NT2/D1 (cell line): ENCODE data around the gene CSF2.

Source experiments
- DNase-seq: peaks from one replicate; pipeline ENCODE4 v3.0.0-alpha.2; 2011; ENCODE audit warnings: low read depth, low spot score
- H3K27me3 ChIP-seq: 2 replicates; pipeline ENCODE4 v1.6.0; 2011; ENCODE audit warnings: mild to moderate bottlenecking; ENCODE audit not compliant: insufficient read length, insufficient read depth
- H3K36me3 ChIP-seq: 2 replicates; pipeline ENCODE4 v1.6.1; 2011; ENCODE audit warnings: mild to moderate bottlenecking, low read length, mixed read lengths; ENCODE audit not compliant: insufficient read depth, insufficient read length
- H3K4me1 ChIP-seq: 2 replicates; pipeline ENCODE4 v1.5.1; 2011; ENCODE audit not compliant: insufficient read depth, insufficient read length
- H3K4me3 ChIP-seq: 2 replicates; pipeline ENCODE4 v1.5.1; 2011; ENCODE audit warnings: low read depth; ENCODE audit not compliant: insufficient read length
- H3K9ac ChIP-seq: 2 replicates; pipeline ENCODE4 v1.6.0; 2011; ENCODE audit warnings: low read depth; ENCODE audit not compliant: insufficient read length
- H3K9me3 ChIP-seq: 2 replicates; pipeline ENCODE4 v1.5.1; 2011; ENCODE audit warnings: mild to moderate bottlenecking, low read length; ENCODE audit not compliant: insufficient read depth
- SUZ12 ChIP-seq: IDR thresholded peaks from 2 replicates; pipeline ENCODE4 v1.6.1; 2011; ENCODE audit not compliant: insufficient read length, insufficient read depth; ENCODE audit errors: extremely low read depth
- YY1 ChIP-seq: IDR thresholded peaks from 2 replicates; pipeline ENCODE4 v1.6.1; 2011; ENCODE audit not compliant: insufficient read length, insufficient read depth
- ZNF274 ChIP-seq: IDR thresholded peaks from 2 replicates; pipeline ENCODE4 v1.6.1; 2011; ENCODE audit warnings: mild to moderate bottlenecking, low read depth, low read length

Gene CSF2

GRCh38 chr5:132079619-132080018 is 6.0 kb downstream of the CSF2 start:
- no peaks in the 10 kb centered on the region for H3K36me3 ChIP-seq
- no peak for TF ChIP-seq SUZ12
- TF ChIP-seq ZNF274 = no peak
- no peak for TF ChIP-seq YY1
- H3K27me3 ChIP-seq = no peaks in the 10 kb centered on the region
- H3K9me3 ChIP-seq = no peaks in the 10 kb centered on the region
- no peak overlapping the region for H3K4me3 ChIP-seq
- no peak for DNase-seq
- H3K9ac ChIP-seq = no peak overlapping the region
- H3K4me1 ChIP-seq = peaks cover 2% of the 10 kb centered on the region

GRCh38 chr5:132080595-132080994 is 7.0 kb downstream of the CSF2 start:
- Histone ChIP-seq H3K9me3 (no peaks in the 10 kb centered on the region), H3K9ac (no peak overlapping the region), H3K4me1 (no peaks in the 10 kb centered on the region), H3K36me3 (no peaks in the 10 kb centered on the region), H3K27me3 (no peaks in the 10 kb centered on the region), H3K4me3 (no peak overlapping the region)
- TF ChIP-seq YY1 = no peak
- no peak for TF ChIP-seq SUZ12
- no peak for TF ChIP-seq ZNF274
- DNase-seq = no peak

- H3K4me1 ChIP-seq = no peaks in the 10 kb centered on the region
- H3K27me3 ChIP-seq = no peaks in the 10 kb centered on the region
- H3K4me3 ChIP-seq = no peak overlapping the region
- no peak for DNase-seq
- no peak overlapping the region for H3K9ac ChIP-seq
- H3K9me3 ChIP-seq = no peaks in the 10 kb centered on the region
- H3K36me3 ChIP-seq = no peaks in the 10 kb centered on the region
- no peak for TF ChIP-seq ZNF274
- no peak for TF ChIP-seq SUZ12
- no peak for TF ChIP-seq YY1
These were observed 7.9 kb downstream of the CSF2 start for GRCh38 chr5:132081458-132081857.

DNA sequence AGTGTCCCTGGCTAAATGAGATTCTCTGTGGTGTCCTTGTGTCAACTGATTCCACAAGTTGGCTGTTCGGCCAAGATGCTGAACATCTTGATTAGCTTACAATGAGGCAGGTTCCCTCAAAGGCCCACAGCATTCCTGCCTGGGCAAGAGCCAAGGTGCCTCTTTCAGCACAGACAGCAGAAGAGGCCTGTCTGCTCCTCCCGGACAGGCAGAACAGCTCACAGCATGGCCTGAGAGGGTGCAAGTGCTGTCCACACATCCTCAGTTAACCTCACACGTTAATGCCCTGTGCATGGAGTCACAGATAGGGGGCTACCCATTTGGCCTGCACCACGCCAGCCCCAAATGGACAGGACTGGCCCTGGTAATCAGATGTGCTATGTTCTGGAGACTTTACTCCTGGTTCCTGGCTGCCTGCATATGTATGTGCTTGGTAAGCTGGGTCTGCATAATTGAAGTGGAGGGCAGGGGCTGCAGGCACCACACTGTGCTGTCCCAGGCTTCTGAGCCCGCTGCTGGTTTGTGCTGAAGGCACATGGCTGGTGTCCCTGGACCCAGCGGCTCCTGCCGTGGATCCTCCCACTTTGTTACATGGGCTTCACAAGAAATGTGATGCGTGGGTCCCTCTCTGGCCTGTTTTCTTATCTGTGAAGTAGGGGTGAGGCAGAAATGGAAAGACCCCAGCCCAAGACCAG is 8.9 kb downstream of the CSF2 start:
- TF ChIP-seq SUZ12 (no peak), YY1 (no peak), ZNF274 (no peak)
- no peak overlapping the region for H3K4me3 ChIP-seq
- no peaks in the 10 kb centered on the region for H3K9me3 ChIP-seq
- H3K27me3 ChIP-seq = no peaks in the 10 kb centered on the region
- DNase-seq = no peak
- no peaks in the 10 kb centered on the region for H3K4me1 ChIP-seq
- no peaks in the 10 kb centered on the region for H3K36me3 ChIP-seq
- no peak overlapping the region for H3K9ac ChIP-seq

- Histone ChIP-seq H3K4me1 (no peaks in the 10 kb centered on the region), H3K9me3 (no peaks in the 10 kb centered on the region), H3K36me3 (no peaks in the 10 kb centered on the region), H3K9ac (no peak overlapping the region), H3K4me3 (no peak overlapping the region), H3K27me3 (no peaks in the 10 kb centered on the region)
- TF ChIP-seq ZNF274 = no peak
- no peak for TF ChIP-seq SUZ12
- no peak for DNase-seq
These were observed 9.6 kb downstream of the CSF2 start for GRCh38 chr5:132083071-132083678.

DNA sequence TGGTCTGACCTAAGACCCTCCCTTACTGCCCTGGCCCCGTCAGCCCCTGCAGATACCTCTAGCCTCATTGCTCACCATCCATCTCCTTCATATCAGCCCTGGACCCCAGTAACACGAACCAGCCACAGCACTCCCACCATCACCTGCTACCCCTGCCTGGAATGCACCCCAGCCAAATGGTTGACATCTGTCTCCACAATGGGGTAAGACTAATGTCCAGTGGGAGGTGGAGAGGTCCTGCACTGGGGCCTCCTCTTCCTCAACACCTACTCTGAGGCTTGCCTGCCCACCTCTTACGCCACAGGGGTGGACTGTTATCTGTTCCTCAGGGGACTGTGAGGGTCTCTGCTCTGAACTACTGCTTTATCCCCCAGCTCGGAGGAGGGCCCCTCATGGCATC is 12.1 kb downstream of the CSF2 start:
- H3K9ac ChIP-seq = no peak overlapping the region

GRCh38 chr5:132086277-132086794 is 12.7 kb downstream of the CSF2 start:
- H3K36me3 ChIP-seq = no peaks in the 10 kb centered on the region
- TF ChIP-seq YY1 = no peak
- TF ChIP-seq SUZ12 = no peak
- no peak for TF ChIP-seq ZNF274
- H3K27me3 ChIP-seq = no peaks in the 10 kb centered on the region
- no peaks in the 10 kb centered on the region for H3K4me1 ChIP-seq
- DNase-seq = no peak
- no peaks in the 10 kb centered on the region for H3K9me3 ChIP-seq
- no peak overlapping the region for H3K9ac ChIP-seq
- no peak overlapping the region for H3K4me3 ChIP-seq

More for the DNA sequence above, 12.1 kb downstream of the CSF2 start:
- H3K27me3 ChIP-seq = no peaks in the 10 kb centered on the region
- no peak for TF ChIP-seq ZNF274
- no peak for TF ChIP-seq SUZ12
- no peak for TF ChIP-seq YY1
- DNase-seq = no peak
- H3K4me3 ChIP-seq = no peak overlapping the region
- no peaks in the 10 kb centered on the region for H3K4me1 ChIP-seq
- H3K36me3 ChIP-seq = no peaks in the 10 kb centered on the region
- H3K9me3 ChIP-seq = no peaks in the 10 kb centered on the region
